Stimulated activated CD8-positive, alpha-beta memory T cell treated with anti-CD3 and anti-CD28 coated beads, Interleukin-12 subunit alpha, Interleukin-12 subunit beta, amount 100 ng/mL, for 1 hour (primary cell): Measurements from ENCODE around the gene CEP250.
"Not testable (repeated sequence)": the region's sequence is repeated elsewhere in the genome, so short reads cannot be mapped to it uniquely, and the experiment has no call there.

ENCODE experiments used
- DNase-seq: peaks from one replicate; pipeline ENCODE4 v3.0.0-alpha.2; 2020; ENCODE audit warnings: low read depth

The CEP250 gene

GRCh38 chr20:35454881-35455609 is at the start of gene CEP250:
Gene CEP250, plus strand, starts transcription at chr20:35455598. Its CDS starts 6,770 bp downstream, at chr20:35462368.
- peak; percentile 86 for DNase-seq

GRCh38 chr20:35405775-35406174 is 49.6 kb upstream of the CEP250 start:
- no peak for DNase-seq

GRCh38 chr20:35408270-35408669 is 47.1 kb upstream of the CEP250 start:
- no peak for DNase-seq

GRCh38 chr20:35409542-35409941 is 45.9 kb upstream of the CEP250 start:
- no peak for DNase-seq

- DNase-seq: no peak
Observed at GRCh38 chr20:35410613-35411012, 44.8 kb upstream of the CEP250 start.

- DNase-seq: no peak
Observed at GRCh38 chr20:35421322-35421721, 34.1 kb upstream of the CEP250 start.

GRCh38 chr20:35431621-35432429 is 23.6 kb upstream of the CEP250 start:
- DNase-seq: no peak

- no peak for DNase-seq
Observed at GRCh38 chr20:35432430-35432735, 23.0 kb upstream of the CEP250 start.

- no peak for DNase-seq
Observed at GRCh38 chr20:35433337-35433736, 22.1 kb upstream of the CEP250 start.

GRCh38 chr20:35434085-35435005 is 21.1 kb upstream of the CEP250 start:
- DNase-seq: no peak

- no peak for DNase-seq
Observed at GRCh38 chr20:35436177-35436573, 19.2 kb upstream of the CEP250 start.

- DNase-seq: no peak
Observed at GRCh38 chr20:35437599-35437998, 17.8 kb upstream of the CEP250 start.

GRCh38 chr20:35443003-35443402 is 12.4 kb upstream of the CEP250 start:
- DNase-seq: no peak

GRCh38 chr20:35444226-35444625 is 11.2 kb upstream of the CEP250 start:
- DNase-seq: no peak

GRCh38 chr20:35446356-35447078 is 8.9 kb upstream of the CEP250 start:
- no peak for DNase-seq

GRCh38 chr20:35447082-35447789 is 8.2 kb upstream of the CEP250 start:
- peak; percentile 78 for DNase-seq

- DNase-seq: no peak
Observed at GRCh38 chr20:35448788-35449373, 6.5 kb upstream of the CEP250 start.

- not testable (repeated sequence) for DNase-seq
Observed at GRCh38 chr20:35449855-35450254, 5.5 kb upstream of the CEP250 start.

- no peak for DNase-seq
Observed at GRCh38 chr20:35451295-35451694, 4.1 kb upstream of the CEP250 start.

- no peak for DNase-seq
Observed at GRCh38 chr20:35453647-35454046, 1.8 kb upstream of the CEP250 start.

- DNase-seq: not testable (repeated sequence)
Observed at GRCh38 chr20:35456700-35457099, 1.3 kb downstream of the CEP250 start.
